ENCODE data around the gene MACROH2A1. TPM values are rescaled to one million over a fixed set of nuclear protein-coding genes. Genes with fewer than 3 reads are reported as not detected.
A peak's percentile ranks its signal among the peaks of the same experiment; 100 is the strongest.

MACROH2A1 gene
- total and polyA plus RNA-seq, 4 experiments from 2014 or later = 100 to 181 (median 108) TPM

- Histone ChIP-seq H3K27me3 (ENCODE audit: insufficient read depth, low read length) (no peaks in the 10 kb centered on the region), H3K36me3 (ENCODE audit: insufficient read depth, low read length) (peaks cover 76% of the 10 kb centered on the region), H3K9me3 (ENCODE audit: control insufficient read depth in 1 of 2, low read length in 2 of 2) (no peaks in the 10 kb centered on the region), H3K27ac (ENCODE audit: low read depth, low read length) (no peak overlapping the region), H3K4me1 (ENCODE audit: insufficient read depth, low read length) (no peaks in the 10 kb centered on the region), H3K4me3 (ENCODE audit: low read length in 2 of 2) (no peak overlapping the region)
- no peak for DNase-seq
- H3K9me3 Mint-ChIP-seq = no peaks in the 10 kb centered on the region
- H3K27me3 Mint-ChIP-seq = no peaks in the 10 kb centered on the region
- H3K4me1 Mint-ChIP-seq = no peaks in the 10 kb centered on the region
- ChIA-PET CTCF (ENCODE audit: partially characterized antibody) (no interaction called here), POLR2A (ENCODE audit: partially characterized antibody) (no interaction called here)
- H3K36me3 Mint-ChIP-seq = peaks cover 61 to 94% of the 10 kb centered on the region in 2 donors
- intact Hi-C loops (cut with micrococcal nuclease) = no loop called here
- peak overlapping the region in 2 of 7 donors; percentile 47 to 52 for H3K27ac Mint-ChIP-seq
- H3K4me3 Mint-ChIP-seq = no peak overlapping the region
These were observed 56.5 kb downstream of the MACROH2A1 start for GRCh38 chr5:135342551-135342875.

- H3K4me3 ChIP-seq (ENCODE audit: low read length in 2 of 2) = no peak overlapping the region
- H3K4me3 Mint-ChIP-seq = no peak overlapping the region
- no peaks in the 10 kb centered on the region for H3K9me3 Mint-ChIP-seq
- H3K27me3 Mint-ChIP-seq = no peaks in the 10 kb centered on the region
- H3K36me3 Mint-ChIP-seq = peaks cover 63 to 96% of the 10 kb centered on the region in 2 donors
- DNase-seq = no peak
- no peak overlapping the region for H3K27ac ChIP-seq (ENCODE audit: low read depth, low read length)
- H3K9me3 ChIP-seq (ENCODE audit: control insufficient read depth in 1 of 2, low read length in 2 of 2) = no peaks in the 10 kb centered on the region
- H3K4me1 ChIP-seq (ENCODE audit: insufficient read depth, low read length) = no peaks in the 10 kb centered on the region
- H3K4me1 Mint-ChIP-seq = no peaks in the 10 kb centered on the region
- ChIA-PET CTCF (ENCODE audit: partially characterized antibody) (no interaction called here), POLR2A (ENCODE audit: partially characterized antibody) (no interaction called here)
- peaks cover 78% of the 10 kb centered on the region for H3K36me3 ChIP-seq (ENCODE audit: insufficient read depth, low read length)
- peak overlapping the region in 2 of 7 donors; percentile 8 to 52 for H3K27ac Mint-ChIP-seq
- intact Hi-C loops (cut with micrococcal nuclease) = no loop called here
- H3K27me3 ChIP-seq (ENCODE audit: insufficient read depth, low read length) = no peaks in the 10 kb centered on the region
These were observed 57.1 kb downstream of the MACROH2A1 start for GRCh38 chr5:135341696-135342550.

DNA sequence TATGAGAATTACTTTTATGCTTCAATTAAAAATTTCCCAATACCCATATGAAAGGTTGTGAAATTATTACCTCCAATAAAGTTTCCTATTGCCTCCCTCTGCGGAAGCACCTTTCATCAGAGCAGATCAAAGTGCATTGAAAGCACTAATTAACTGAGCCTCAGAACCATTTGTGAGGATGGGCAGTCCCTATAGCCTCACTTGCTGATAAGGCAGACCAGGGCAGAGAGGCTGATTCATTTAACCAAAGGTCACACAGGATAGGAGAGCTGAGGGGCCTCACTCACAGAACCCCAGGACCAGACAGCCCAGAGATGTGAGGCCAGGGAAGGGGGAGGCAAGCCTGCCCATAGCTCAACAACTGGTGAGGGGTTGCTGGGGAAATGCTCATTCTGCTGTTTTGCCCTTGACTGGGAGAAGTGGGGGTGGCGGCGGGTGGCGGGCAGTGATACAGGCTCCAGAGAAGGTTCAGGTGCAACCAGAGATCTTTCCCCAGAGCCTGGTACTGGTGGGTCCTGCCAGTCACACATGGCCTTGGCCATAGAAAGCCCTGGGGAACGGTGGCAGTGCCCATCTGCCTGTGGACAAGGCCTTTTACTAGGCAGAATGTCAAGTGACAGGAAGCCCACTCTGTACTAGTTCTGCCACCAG is 57.9 kb downstream of the MACROH2A1 start:
- Histone ChIP-seq H3K27me3 (ENCODE audit: insufficient read depth, low read length) (no peaks in the 10 kb centered on the region), H3K4me1 (ENCODE audit: insufficient read depth, low read length) (no peaks in the 10 kb centered on the region), H3K27ac (ENCODE audit: low read depth, low read length) (no peak overlapping the region), H3K36me3 (ENCODE audit: insufficient read depth, low read length) (peaks cover 80% of the 10 kb centered on the region), H3K4me3 (ENCODE audit: low read length in 2 of 2) (no peak overlapping the region), H3K9me3 (ENCODE audit: control insufficient read depth in 1 of 2, low read length in 2 of 2) (no peaks in the 10 kb centered on the region)
- ChIA-PET CTCF (ENCODE audit: partially characterized antibody) (interaction anchor here (1.2 kb wide), 1 partner anchor 85 kb away, joined by 4 read pairs; no protein-coding TSS in a partner anchor), POLR2A (ENCODE audit: partially characterized antibody) (no interaction called here)
- peak overlapping the region in 2 of 7 donors; percentile 8 to 74 for H3K27ac Mint-ChIP-seq
- intact Hi-C loops (cut with micrococcal nuclease) = no loop called here
- DNase-seq = no peak
- peaks cover 62 to 97% of the 10 kb centered on the region in 2 donors for H3K36me3 Mint-ChIP-seq
- H3K9me3 Mint-ChIP-seq = no peaks in the 10 kb centered on the region
- no peaks in the 10 kb centered on the region for H3K4me1 Mint-ChIP-seq
- H3K27me3 Mint-ChIP-seq = no peaks in the 10 kb centered on the region
- no peak overlapping the region for H3K4me3 Mint-ChIP-seq

GRCh38 chr5:135340568-135340967 is 58.5 kb downstream of the MACROH2A1 start:
- H3K4me3 Mint-ChIP-seq = no peak overlapping the region
- ChIA-PET CTCF (ENCODE audit: partially characterized antibody) (interaction anchor here (1.2 kb wide), 1 partner anchor 86 kb away, joined by 4 read pairs; no protein-coding TSS in a partner anchor), POLR2A (ENCODE audit: partially characterized antibody) (no interaction called here)

GRCh38 chr5:135339623-135340022 is 59.4 kb downstream of the MACROH2A1 start:
- Mint-ChIP-seq H3K9me3 (no peaks in the 10 kb centered on the region), H3K36me3 (peaks cover 55 to 94% of the 10 kb centered on the region in 2 donors), H3K4me3 (no peak overlapping the region), H3K27ac (no peak overlapping the region), H3K27me3 (no peaks in the 10 kb centered on the region), H3K4me1 (no peaks in the 10 kb centered on the region)
- DNase-seq = no peak
- no peaks in the 10 kb centered on the region for H3K4me1 ChIP-seq (ENCODE audit: insufficient read depth, low read length)
- no peak overlapping the region for H3K4me3 ChIP-seq (ENCODE audit: low read length in 2 of 2)
- H3K27me3 ChIP-seq (ENCODE audit: insufficient read depth, low read length) = no peaks in the 10 kb centered on the region
- ChIA-PET POLR2A (ENCODE audit: partially characterized antibody) (no interaction called here), CTCF (ENCODE audit: partially characterized antibody) (no interaction called here)
- no peak overlapping the region for H3K27ac ChIP-seq (ENCODE audit: low read depth, low read length)
- intact Hi-C loops (cut with micrococcal nuclease) = no loop called here
- H3K36me3 ChIP-seq (ENCODE audit: insufficient read depth, low read length) = peaks cover 69% of the 10 kb centered on the region
- no peaks in the 10 kb centered on the region for H3K9me3 ChIP-seq (ENCODE audit: control insufficient read depth in 1 of 2, low read length in 2 of 2)

More at GRCh38 chr5:135340568-135340967, 58.5 kb downstream of the MACROH2A1 start:
- no peak overlapping the region for H3K27ac ChIP-seq (ENCODE audit: low read depth, low read length)
- Mint-ChIP-seq H3K9me3 (no peaks in the 10 kb centered on the region), H3K27ac (peak overlapping the region in 1 of 7 donors; percentile 8), H3K36me3 (peaks cover 57 to 95% of the 10 kb centered on the region in 2 donors), H3K4me1 (no peaks in the 10 kb centered on the region), H3K27me3 (no peaks in the 10 kb centered on the region)
- intact Hi-C loops (cut with micrococcal nuclease) = no loop called here
- H3K4me3 ChIP-seq (ENCODE audit: low read length in 2 of 2) = no peak overlapping the region
- H3K4me1 ChIP-seq (ENCODE audit: insufficient read depth, low read length) = no peaks in the 10 kb centered on the region
- peaks cover 77% of the 10 kb centered on the region for H3K36me3 ChIP-seq (ENCODE audit: insufficient read depth, low read length)
- no peaks in the 10 kb centered on the region for H3K27me3 ChIP-seq (ENCODE audit: insufficient read depth, low read length)
- H3K9me3 ChIP-seq (ENCODE audit: control insufficient read depth in 1 of 2, low read length in 2 of 2) = no peaks in the 10 kb centered on the region
- no peak for DNase-seq

DNA sequence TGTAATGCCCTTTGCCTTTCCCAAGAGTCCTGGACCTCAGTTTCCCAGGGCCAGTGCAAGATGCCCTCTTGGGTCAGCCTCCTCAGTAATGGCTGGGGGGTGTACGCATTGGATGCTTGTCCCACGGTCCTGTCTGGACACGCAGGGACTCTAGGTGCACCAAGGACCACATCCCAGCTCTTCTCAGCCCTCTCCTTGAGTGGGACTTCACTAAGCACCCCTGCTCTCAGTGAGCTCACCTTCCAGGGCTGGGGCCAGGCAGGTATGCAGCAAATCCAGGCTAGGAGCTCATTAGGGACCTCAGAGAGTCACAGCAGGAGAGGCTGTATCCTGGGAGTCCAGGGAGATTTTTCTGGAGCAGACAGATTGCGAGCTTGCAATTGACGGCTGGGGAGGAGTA is 59.8 kb downstream of the MACROH2A1 start:
- H3K36me3 Mint-ChIP-seq = peaks cover 53 to 95% of the 10 kb centered on the region in 2 donors
- H3K27ac Mint-ChIP-seq = peak overlapping the region in 1 of 7 donors; percentile 63
- Histone ChIP-seq H3K27ac (ENCODE audit: low read depth, low read length) (no peak overlapping the region), H3K9me3 (ENCODE audit: control insufficient read depth in 1 of 2, low read length in 2 of 2) (no peaks in the 10 kb centered on the region), H3K4me1 (ENCODE audit: insufficient read depth, low read length) (no peaks in the 10 kb centered on the region), H3K4me3 (ENCODE audit: low read length in 2 of 2) (no peak overlapping the region), H3K36me3 (ENCODE audit: insufficient read depth, low read length) (peaks cover 67% of the 10 kb centered on the region), H3K27me3 (ENCODE audit: insufficient read depth, low read length) (no peaks in the 10 kb centered on the region)
- no peak for DNase-seq
- H3K27me3 Mint-ChIP-seq = no peaks in the 10 kb centered on the region
- ChIA-PET POLR2A (ENCODE audit: partially characterized antibody) (no interaction called here), CTCF (ENCODE audit: partially characterized antibody) (no interaction called here)
- no peaks in the 10 kb centered on the region for H3K9me3 Mint-ChIP-seq
- no peak overlapping the region for H3K4me3 Mint-ChIP-seq
- intact Hi-C loops (cut with micrococcal nuclease) = no loop called here
- no peaks in the 10 kb centered on the region for H3K4me1 Mint-ChIP-seq

DNA sequence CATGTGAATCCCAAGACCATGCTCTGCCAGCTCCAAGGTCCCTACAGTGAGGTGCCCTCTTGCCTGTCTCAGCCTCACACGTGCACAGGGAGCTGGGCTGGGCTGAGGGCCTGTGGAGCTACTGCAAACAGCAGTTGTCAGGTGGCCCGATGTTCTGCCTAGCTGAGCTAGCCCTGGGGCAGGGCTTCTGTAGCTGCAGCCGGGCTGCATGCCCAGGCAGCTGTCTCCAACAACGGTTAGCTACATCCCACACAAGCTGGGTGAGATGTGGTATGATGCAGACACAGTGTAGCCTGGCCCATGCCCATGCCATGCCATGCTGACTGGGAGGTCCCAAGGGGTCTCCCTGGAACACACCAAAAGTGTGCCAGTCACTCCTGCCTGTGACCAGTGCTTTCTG is 62.0 kb downstream of the MACROH2A1 start:
- peak overlapping the region in 1 of 7 donors; percentile 22 for H3K27ac Mint-ChIP-seq
- intact Hi-C loops (cut with micrococcal nuclease) = no loop called here

More for the DNA sequence above, 62.0 kb downstream of the MACROH2A1 start:
- Mint-ChIP-seq H3K27me3 (no peaks in the 10 kb centered on the region), H3K36me3 (peaks cover 40 to 89% of the 10 kb centered on the region in 2 donors), H3K9me3 (no peaks in the 10 kb centered on the region), H3K4me1 (no peaks in the 10 kb centered on the region), H3K4me3 (no peak overlapping the region)
- Histone ChIP-seq H3K36me3 (ENCODE audit: insufficient read depth, low read length) (peaks cover 46% of the 10 kb centered on the region), H3K4me1 (ENCODE audit: insufficient read depth, low read length) (no peaks in the 10 kb centered on the region), H3K27ac (ENCODE audit: low read depth, low read length) (no peak overlapping the region), H3K4me3 (ENCODE audit: low read length in 2 of 2) (no peak overlapping the region), H3K27me3 (ENCODE audit: insufficient read depth, low read length) (no peaks in the 10 kb centered on the region), H3K9me3 (ENCODE audit: control insufficient read depth in 1 of 2, low read length in 2 of 2) (no peaks in the 10 kb centered on the region)
- ChIA-PET CTCF (ENCODE audit: partially characterized antibody) (interaction anchor here (1.2 kb wide), 1 partner anchor 11 kb away, joined by 3 read pairs; no protein-coding TSS in a partner anchor), POLR2A (ENCODE audit: partially characterized antibody) (no interaction called here)
- DNase-seq = no peak

Data from CD4-positive, alpha-beta memory T cell (primary cell).